HEK293T (cell line): ENCODE measurements around the gene POLD2.

ENCODE experiments used
- ARNT ChIP-seq: fragments of 450-650 bp; IDR thresholded peaks from 2 replicates; pipeline ENCODE4 v1.6.1; 2017; ENCODE audit warnings: mild to moderate bottlenecking
- BHLHE40 ChIP-seq: fragments of 450-650 bp; IDR thresholded peaks from 2 replicates; pipeline ENCODE4 v1.6.1; 2016; ENCODE audit warnings: mild to moderate bottlenecking, moderate library complexity, borderline replicate concordance
- ELF4 ChIP-seq: fragments of 450-650 bp; IDR thresholded peaks from 2 replicates; pipeline ENCODE4 v1.6.1; 2017; ENCODE audit warnings: antibody characterized with exemption
- FOXK2 ChIP-seq: fragments of 450-650 bp; IDR thresholded peaks from 2 replicates; pipeline ENCODE4 v1.6.1; 2016; ENCODE audit warnings: mild to moderate bottlenecking
- FOXM1 ChIP-seq: fragments of 450-650 bp; IDR thresholded peaks from 2 replicates; pipeline ENCODE4 v1.6.1; 2017; ENCODE audit warnings: mild to moderate bottlenecking, borderline replicate concordance
- SP1 ChIP-seq: fragments of 450-650 bp; IDR thresholded peaks from 2 replicates; pipeline ENCODE4 v1.6.1; 2017
- TF ChIP-seq, protein P1 (sequence below): fragments of 450-650 bp; IDR thresholded peaks from 2 replicates; pipeline ENCODE4 v1.6.1; 2016

- TF ChIP-seq FOXM1, result no peak
- TF ChIP-seq BHLHE40, result no peak
- TF ChIP-seq, protein P1, sequence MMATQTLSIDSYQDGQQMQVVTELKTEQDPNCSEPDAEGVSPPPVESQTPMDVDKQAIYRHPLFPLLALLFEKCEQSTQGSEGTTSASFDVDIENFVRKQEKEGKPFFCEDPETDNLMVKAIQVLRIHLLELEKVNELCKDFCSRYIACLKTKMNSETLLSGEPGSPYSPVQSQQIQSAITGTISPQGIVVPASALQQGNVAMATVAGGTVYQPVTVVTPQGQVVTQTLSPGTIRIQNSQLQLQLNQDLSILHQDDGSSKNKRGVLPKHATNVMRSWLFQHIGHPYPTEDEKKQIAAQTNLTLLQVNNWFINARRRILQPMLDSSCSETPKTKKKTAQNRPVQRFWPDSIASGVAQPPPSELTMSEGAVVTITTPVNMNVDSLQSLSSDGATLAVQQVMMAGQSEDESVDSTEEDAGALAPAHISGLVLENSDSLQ, result no peak
- no peak for TF ChIP-seq ARNT
- TF ChIP-seq ELF4, result no peak
- TF ChIP-seq SP1, result no peak
- no peak for TF ChIP-seq FOXK2
Measured at GRCh38 chr7:44154703-44155102, 31.4 kb upstream of the POLD2 start.
